Activated CD8-positive, alpha-beta T cell treated with anti-CD3 and anti-CD28 coated beads, Interleukin-2, amount 10 ng/mL, durations not matched to agents 7 days and 5 days (primary cell): ENCODE measurements around the gene VAPA. TPM values are rescaled to one million over a fixed set of nuclear protein-coding genes. Genes with fewer than 3 reads are reported as not detected.

Source experiments
- ATAC-seq: fragments of 150-1000 bp; cut with Tn5 transposase; one replicate; pipeline ENCODE4 v1.10.0; 2021; ENCODE audit warnings: moderate library complexity
- CTCF ChIA-PET: fragments of 350-600 bp; sonication (Branson Sonifier 250); formaldehyde crosslinking; loops from one replicate; lab custom pipeline; 2021; ENCODE audit warnings: antibody characterized with exemption; lab: Charles Lee
- POLR2A ChIA-PET: fragments of 350-600 bp; sonication (Branson Sonifier 250); formaldehyde crosslinking; loops from one replicate; lab custom pipeline; 2021; ENCODE audit warnings: antibody characterized with exemption; lab: Charles Lee
- DNase-seq: peaks from one replicate; pipeline ENCODE4 v3.0.0-alpha.2; 2020
- H3K27ac Mint-ChIP-seq: one replicate; pipeline ENCODE4 v1.8.0; 2021; ENCODE audit warnings: mild to moderate bottlenecking, mixed read lengths
- H3K27me3 Mint-ChIP-seq: one replicate; pipeline ENCODE4 v1.8.0; 2021; ENCODE audit warnings: low read depth, mixed read lengths
- H3K36me3 Mint-ChIP-seq: one replicate; pipeline ENCODE4 v1.8.0; 2021; ENCODE audit warnings: low read depth, mixed read lengths
- H3K4me1 Mint-ChIP-seq: one replicate; pipeline ENCODE4 v1.8.0; 2021; ENCODE audit warnings: low read depth, mixed read lengths
- H3K4me3 Mint-ChIP-seq: one replicate; pipeline ENCODE4 v1.8.0; 2021; ENCODE audit warnings: mild to moderate bottlenecking, mixed read lengths
- H3K9me3 Mint-ChIP-seq: one replicate; pipeline ENCODE4 v1.8.0; 2022; ENCODE audit warnings: mixed read lengths; ENCODE audit not compliant: insufficient read depth
- total RNA-seq, 2 experiments: library from RNA; stranded (reverse); gene quantifications; one replicate each; pipeline ENCODE4 v1.2.3, GENCODE V29; 2021

Gene VAPA
- total RNA-seq, 2 experiments from 2014 or later = 138 to 142 TPM

DNA sequence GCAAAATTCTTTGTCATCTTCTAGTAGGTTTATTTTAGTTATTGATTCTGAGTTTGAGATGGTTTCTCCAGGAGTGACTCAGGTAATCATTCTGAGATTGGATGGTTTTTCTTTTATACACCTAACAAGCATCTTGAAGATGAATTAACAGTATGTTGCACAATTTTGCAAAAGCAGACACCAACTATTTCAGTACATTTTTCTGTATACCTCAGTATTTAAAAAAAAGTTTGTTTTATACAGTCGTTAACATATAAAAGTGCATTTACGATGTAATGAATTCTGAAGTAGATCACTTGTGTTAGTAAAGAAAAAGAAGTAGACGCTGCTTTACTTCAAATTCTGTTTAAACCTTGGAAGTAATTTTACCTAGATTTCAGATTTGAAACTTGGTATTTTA is 3.0 kb downstream of the VAPA start:
- Mint-ChIP-seq H3K9me3 (no peaks in the 10 kb centered on the region), H3K36me3 (no peaks in the 10 kb centered on the region), H3K27me3 (no peaks in the 10 kb centered on the region), H3K4me3 (no peak overlapping the region), H3K27ac (no peak overlapping the region), H3K4me1 (peaks cover 27% of the 10 kb centered on the region)
- CTCF ChIA-PET = no interaction called here
- ATAC-seq (no peak), DNase-seq (no peak)
- POLR2A ChIA-PET = no interaction called here

DNA sequence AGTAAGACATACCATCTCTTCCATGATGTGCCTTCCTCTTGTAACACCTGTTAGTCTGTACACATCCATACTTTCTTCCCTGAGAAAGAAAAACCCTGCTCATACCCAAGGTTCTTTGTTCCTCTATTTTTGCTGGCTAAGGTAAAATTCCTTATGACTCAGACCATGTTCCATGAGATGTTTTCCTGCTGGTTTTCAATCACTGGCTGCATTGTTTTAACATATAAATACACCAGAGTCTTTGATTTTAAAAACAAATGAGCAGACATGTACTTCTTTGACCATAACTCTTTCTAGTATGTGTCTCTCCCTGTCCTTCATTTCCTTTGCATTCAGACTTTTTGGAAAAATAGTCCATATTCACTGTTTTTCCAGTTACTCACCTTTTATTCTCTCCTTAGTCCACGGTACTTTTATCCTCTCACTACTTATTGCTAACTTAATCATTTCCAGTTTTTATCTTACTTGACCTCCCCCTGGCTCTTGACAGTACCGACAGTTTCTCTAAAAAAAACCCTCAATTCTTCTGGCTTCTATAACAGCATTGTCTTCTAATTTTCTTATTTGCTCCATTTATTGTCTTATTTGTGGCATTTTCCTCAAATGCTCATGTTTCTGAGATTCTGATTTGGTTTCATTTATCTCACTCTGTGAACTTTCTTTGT is 4.3 kb downstream of the VAPA start:
- Mint-ChIP-seq H3K9me3 (no peaks in the 10 kb centered on the region), H3K27ac (no peak overlapping the region), H3K4me1 (peaks cover 30% of the 10 kb centered on the region), H3K4me3 (no peak overlapping the region), H3K36me3 (peaks cover 2% of the 10 kb centered on the region), H3K27me3 (no peaks in the 10 kb centered on the region)
- no peak for ATAC-seq
- ChIA-PET CTCF (no interaction called here), POLR2A (no interaction called here)
- DNase-seq = no peak

DNA sequence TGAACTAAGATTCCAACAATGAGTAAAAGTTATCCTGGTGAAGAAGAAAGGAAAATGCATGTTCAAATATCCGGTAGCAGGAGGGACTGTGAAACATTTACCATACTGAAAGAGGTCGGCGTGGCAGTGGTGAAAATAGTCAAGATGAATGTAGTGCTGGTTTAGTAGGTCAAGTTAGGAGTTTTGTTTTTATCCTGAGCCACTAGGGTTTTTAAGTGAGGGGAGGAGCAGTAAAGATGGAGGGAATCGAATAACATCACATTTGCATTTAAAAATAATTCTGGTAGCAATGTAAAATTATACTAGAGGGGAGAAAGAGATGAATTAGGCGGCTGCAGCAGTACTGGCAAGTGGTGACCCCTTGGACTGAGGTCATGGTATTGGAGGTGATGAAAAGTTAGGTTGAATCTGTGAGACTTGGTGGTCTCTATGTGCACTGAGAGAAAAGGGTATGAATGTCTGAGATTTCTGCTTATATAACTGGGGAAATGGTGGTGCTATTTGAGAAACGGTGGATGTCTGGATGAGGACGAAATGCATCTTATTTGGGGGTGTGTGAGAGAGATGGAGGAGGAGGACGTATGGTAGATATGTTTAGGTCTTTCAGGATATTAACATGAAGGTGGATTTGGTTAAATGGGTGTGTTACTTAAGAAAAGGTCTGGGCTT is 5.9 kb downstream of the VAPA start:
- Mint-ChIP-seq H3K27ac (no peak overlapping the region), H3K4me3 (no peak overlapping the region), H3K4me1 (peaks cover 40% of the 10 kb centered on the region), H3K27me3 (no peaks in the 10 kb centered on the region), H3K9me3 (no peaks in the 10 kb centered on the region), H3K36me3 (peaks cover 6% of the 10 kb centered on the region)
- ATAC-seq (no peak), DNase-seq (no peak)
- ChIA-PET CTCF (no interaction called here), POLR2A (no interaction called here)

DNA sequence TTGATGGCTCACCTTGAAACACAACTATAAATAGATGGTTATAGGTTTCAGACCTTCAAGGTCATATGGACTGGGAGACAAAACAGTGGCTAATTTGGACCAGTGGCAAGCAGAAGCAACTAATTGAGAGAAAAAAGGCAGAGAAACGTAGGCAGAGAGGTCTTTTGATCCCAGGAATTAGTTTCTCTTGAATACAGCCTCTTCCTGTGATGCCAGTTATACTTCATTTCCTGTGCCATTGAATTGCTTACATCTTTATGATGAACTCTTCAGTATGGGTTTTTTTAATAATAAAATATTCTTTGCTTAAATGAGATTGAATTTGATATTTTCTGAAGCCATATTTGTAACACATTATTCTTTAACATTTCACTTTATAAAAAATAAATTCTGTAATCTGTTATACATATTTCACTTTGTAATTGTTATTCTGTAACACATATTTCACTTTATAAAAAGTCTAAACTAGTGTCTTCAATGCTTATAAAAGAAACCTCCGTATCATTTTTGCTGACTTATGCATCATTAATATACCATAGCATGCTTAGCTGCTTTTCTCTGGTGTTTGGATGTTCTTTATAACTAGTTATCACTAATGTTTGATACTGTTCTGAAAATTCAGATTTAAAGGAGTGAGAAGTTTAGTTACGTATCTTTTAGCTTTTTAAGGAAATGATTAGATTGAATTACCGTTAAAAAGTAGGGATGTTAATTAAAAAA is 8.9 kb downstream of the VAPA start:
- CTCF ChIA-PET = no interaction called here
- Mint-ChIP-seq H3K27ac (no peak overlapping the region), H3K4me3 (no peak overlapping the region), H3K9me3 (no peaks in the 10 kb centered on the region), H3K4me1 (peaks cover 41% of the 10 kb centered on the region), H3K36me3 (peaks cover 9% of the 10 kb centered on the region), H3K27me3 (no peaks in the 10 kb centered on the region)
- POLR2A ChIA-PET = interaction anchor here (1.3 kb wide), 1 partner anchor 9 kb away, joined by 6 read pairs; the partner anchor contains the start of gene VAPA
- ATAC-seq (no peak), DNase-seq (no peak)

DNA sequence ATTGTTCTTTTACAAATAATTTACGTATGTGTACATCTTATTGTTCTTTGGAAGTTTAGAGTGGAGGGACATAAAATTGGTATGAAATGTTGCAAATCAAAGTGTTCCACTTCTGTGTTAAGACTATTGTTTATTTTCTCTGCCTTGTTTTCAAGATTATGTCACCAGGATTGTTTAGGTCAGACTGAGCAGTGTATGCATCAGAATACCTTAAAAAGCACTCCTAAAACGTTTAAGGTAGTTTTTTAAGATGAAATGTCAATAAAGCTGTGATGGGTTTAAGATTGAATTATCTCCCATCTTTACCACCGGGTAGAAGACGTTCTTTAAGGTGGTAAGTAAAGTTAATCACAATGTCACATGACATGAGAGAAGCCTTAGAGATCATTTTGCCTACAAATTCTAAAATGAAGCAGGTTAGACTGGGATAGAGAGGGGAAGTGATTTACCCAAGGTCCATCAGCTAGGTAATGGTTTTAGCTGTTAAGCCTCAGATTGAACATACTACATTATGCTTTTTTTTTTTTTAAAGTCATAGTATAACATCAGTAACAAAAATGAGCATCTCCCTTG is 10.6 kb downstream of the VAPA start:
- no peaks in the 10 kb centered on the region for H3K9me3 Mint-ChIP-seq
- no peak overlapping the region for H3K27ac Mint-ChIP-seq
- ATAC-seq (no peak), DNase-seq (no peak)
- ChIA-PET CTCF (interaction anchor here (1.6 kb wide), 1 partner anchor 11 kb away, joined by 4 read pairs; the partner anchor contains the start of gene VAPA), POLR2A (no interaction called here)
- H3K27me3 Mint-ChIP-seq = no peaks in the 10 kb centered on the region
- peaks cover 9% of the 10 kb centered on the region for H3K36me3 Mint-ChIP-seq
- no peak overlapping the region for H3K4me3 Mint-ChIP-seq
- peaks cover 49% of the 10 kb centered on the region for H3K4me1 Mint-ChIP-seq

DNA sequence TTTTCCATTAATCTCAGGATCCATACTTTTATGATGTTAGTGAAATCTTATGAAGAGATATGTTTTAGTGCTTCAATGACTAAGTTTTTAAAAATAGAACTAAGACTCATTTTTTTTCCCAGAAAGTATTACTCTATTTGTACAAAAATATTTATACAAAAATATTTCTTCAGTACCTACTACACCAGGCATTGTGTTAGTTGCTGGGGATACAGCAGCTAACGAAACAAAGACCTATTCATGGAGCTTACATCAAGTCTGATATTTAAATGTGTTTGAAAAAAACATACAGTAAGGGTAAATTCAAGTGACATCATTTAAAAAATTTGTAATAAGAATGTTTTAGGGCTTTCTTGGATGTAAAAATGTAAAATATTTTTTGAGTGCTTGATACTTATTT is 11.6 kb downstream of the VAPA start:
- POLR2A ChIA-PET = interaction anchor here (1.1 kb wide), 1 partner anchor 12 kb away, joined by 4 read pairs; the partner anchor contains the start of gene VAPA
- DNase-seq = no peak

DNA sequence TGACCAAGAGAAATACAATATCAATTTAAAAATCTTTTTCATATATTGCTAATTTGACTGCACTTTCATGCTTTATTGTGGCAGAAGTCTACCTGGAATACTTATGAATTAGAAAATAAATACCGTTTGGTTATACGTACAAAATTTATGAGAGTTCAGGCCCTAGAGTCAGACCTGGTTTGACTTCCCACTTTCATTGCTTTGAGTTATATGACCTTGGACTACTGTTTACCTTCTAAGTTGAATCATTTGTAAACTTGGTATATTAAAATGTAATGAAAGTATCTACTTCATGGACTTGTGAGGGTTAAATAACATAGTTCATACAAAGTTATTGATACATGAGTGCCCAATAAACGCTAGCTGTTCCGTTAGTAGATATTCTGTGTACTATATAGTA is 12.0 kb downstream of the VAPA start:
- Mint-ChIP-seq H3K9me3 (no peaks in the 10 kb centered on the region), H3K4me3 (no peak overlapping the region), H3K4me1 (peaks cover 49% of the 10 kb centered on the region), H3K27me3 (no peaks in the 10 kb centered on the region), H3K36me3 (peaks cover 9% of the 10 kb centered on the region), H3K27ac (no peak overlapping the region)
- DNase-seq = no peak
- CTCF ChIA-PET = interaction anchor here (1.3 kb wide), 1 partner anchor 11 kb away, joined by 3 read pairs; no protein-coding TSS in a partner anchor
- POLR2A ChIA-PET = interaction anchor here (1.1 kb wide), 1 partner anchor 12 kb away, joined by 4 read pairs; the partner anchor contains the start of gene VAPA
- no peak for ATAC-seq

More for the DNA sequence above, 11.6 kb downstream of the VAPA start:
- ATAC-seq = no peak
- Mint-ChIP-seq H3K9me3 (no peaks in the 10 kb centered on the region), H3K36me3 (peaks cover 9% of the 10 kb centered on the region), H3K27me3 (no peaks in the 10 kb centered on the region), H3K4me1 (peaks cover 49% of the 10 kb centered on the region), H3K27ac (no peak overlapping the region), H3K4me3 (no peak overlapping the region)
- CTCF ChIA-PET = interaction anchor here (1.3 kb wide), 1 partner anchor 11 kb away, joined by 3 read pairs; no protein-coding TSS in a partner anchor

DNA sequence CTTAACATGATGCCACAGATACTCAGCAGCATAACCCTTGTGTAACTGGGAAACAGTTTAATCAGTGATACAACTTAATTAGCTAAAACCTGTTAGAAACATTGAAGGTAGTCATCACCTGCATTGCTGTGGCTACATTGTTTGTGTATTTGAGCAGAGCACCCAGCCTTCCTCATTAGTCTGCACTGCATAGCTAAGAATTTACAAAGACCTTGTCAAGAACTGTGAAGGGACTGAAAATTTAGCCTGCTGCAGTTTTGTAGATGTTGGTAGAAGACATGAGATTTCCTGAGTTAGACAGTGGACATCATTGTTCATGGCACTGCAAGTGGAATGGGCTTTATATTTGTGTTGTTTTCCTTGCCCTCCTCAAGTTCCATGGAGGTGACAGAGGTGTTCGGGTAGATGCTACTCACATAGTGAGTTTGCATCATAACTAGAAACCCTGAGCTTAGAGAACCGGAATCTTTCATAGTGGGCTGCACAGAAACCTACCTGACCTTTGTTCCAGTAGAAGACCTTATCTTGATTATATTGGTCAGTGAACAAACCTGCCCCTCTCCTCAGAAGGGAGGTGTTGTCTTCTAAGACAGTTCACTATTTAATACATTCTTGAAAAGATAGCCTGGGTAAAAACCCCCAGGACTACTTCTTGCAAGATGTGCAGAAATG is 12.5 kb downstream of the VAPA start:
- DNase-seq = no peak
- peaks cover 50% of the 10 kb centered on the region for H3K4me1 Mint-ChIP-seq
- H3K9me3 Mint-ChIP-seq = no peaks in the 10 kb centered on the region
- no peak overlapping the region for H3K27ac Mint-ChIP-seq
- ATAC-seq = no peak
- ChIA-PET CTCF (interaction anchor here (1.1 to 1.3 kb wide), 2 partner anchors 12 to 23 kb away, joined by 3 read pairs; no protein-coding TSS in a partner anchor), POLR2A (interaction anchor here (1.1 kb wide), 1 partner anchor 13 kb away, joined by 4 read pairs; the partner anchor contains the start of gene VAPA)
- no peak overlapping the region for H3K4me3 Mint-ChIP-seq
- peaks cover 13% of the 10 kb centered on the region for H3K36me3 Mint-ChIP-seq
- no peaks in the 10 kb centered on the region for H3K27me3 Mint-ChIP-seq

DNA sequence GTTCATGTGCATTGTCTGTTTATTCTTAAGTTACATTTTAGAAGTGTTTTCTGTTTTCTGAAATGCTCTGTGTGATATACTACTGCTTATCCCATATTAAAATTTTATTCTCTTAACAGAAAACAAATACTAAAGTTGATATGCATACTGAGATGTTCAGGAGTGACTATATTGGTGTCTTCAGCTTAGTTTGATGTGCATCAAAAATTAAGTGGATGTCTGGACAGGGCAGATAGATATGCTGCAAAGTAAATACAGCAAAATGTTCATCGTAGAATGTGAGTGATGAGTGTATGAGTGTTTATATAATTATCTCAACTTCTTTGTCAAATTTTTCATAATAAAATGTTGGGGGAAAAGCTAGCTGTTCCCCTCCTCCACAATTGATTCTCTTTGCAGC is 13.2 kb downstream of the VAPA start:
- POLR2A ChIA-PET = no interaction called here
- Mint-ChIP-seq H3K9me3 (no peaks in the 10 kb centered on the region), H3K27ac (no peak overlapping the region), H3K36me3 (peaks cover 16% of the 10 kb centered on the region), H3K27me3 (no peaks in the 10 kb centered on the region), H3K4me1 (peaks cover 48% of the 10 kb centered on the region), H3K4me3 (no peak overlapping the region)
- CTCF ChIA-PET = interaction anchor here (1.1 kb wide), 1 partner anchor 23 kb away, joined by 3 read pairs; no protein-coding TSS in a partner anchor
- DNase-seq = no peak
- no peak for ATAC-seq

DNA sequence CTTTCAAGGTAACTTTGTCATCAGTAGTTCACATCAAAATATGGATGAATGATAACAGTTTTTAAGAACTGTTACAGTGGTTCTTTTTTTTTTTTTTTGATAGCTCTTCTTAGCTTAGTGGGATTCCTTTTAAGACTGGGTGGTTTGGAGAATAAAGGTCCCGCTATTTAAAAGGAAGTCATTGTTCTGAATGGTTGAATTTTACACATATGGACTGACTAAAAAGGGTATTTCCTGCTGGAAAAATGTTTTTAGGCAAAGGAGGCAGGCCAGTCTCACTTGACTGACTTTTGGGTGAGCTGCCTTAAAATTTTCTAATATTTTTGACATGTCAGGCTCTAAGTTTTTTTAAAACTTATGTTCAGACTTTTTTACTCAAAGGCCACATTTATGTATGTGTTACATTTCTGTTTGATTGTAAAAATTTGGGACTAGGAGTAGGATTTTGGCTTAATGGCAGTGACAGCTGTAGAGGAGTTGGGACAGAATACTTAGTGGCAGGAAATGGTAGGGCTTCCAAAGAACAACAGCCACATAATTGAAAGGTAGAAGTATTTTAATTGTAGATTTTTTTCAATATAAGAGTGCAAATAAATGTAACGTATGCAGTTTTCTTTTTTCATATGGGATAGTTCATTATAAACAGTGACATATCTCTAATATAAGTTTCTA is 13.7 kb downstream of the VAPA start:
- Mint-ChIP-seq H3K36me3 (peaks cover 20% of the 10 kb centered on the region), H3K4me1 (peaks cover 43% of the 10 kb centered on the region), H3K4me3 (no peak overlapping the region), H3K27me3 (no peaks in the 10 kb centered on the region), H3K9me3 (no peaks in the 10 kb centered on the region), H3K27ac (no peak overlapping the region)
- CTCF ChIA-PET = interaction anchor here (1.1 kb wide), 1 partner anchor 22 kb away, joined by 3 read pairs; no protein-coding TSS in a partner anchor
- DNase-seq (no peak), ATAC-seq (no peak)
- POLR2A ChIA-PET = no interaction called here
